IMR-90 (cell line): ENCODE data around the gene ITPKB. TPM values are rescaled to one million over a fixed set of nuclear protein-coding genes. Genes with fewer than 3 reads are reported as not detected.

ENCODE experiments used
- ATAC-seq: fragments of 200-7000 bp; cut with Tn5 transposase; 2 replicates; pipeline ENCODE4 v1.9.1; 2020; ENCODE audit warnings: low read depth, mild to moderate bottlenecking, moderate library complexity
- BruUV-seq: library from RNA; stranded (reverse); fragments of 400-500 nt; replicated peaks from 2 replicates; lab custom pipeline; 2021; lab: Mats Ljungman, UMichigan
- CTCF ChIA-PET: fragments of 300-600 bp; formaldehyde crosslinking; extraction: SDS; loops from one replicate; lab custom pipeline; 2021; ENCODE audit warnings: antibody characterized with exemption; lab: Yijun Ruan, JAX
- POLR2A ChIA-PET: fragments of 300-600 bp; sonication (Branson Sonifier 250); formaldehyde crosslinking; loops from one replicate; lab custom pipeline; 2022; ENCODE audit warnings: antibody characterized with exemption; ENCODE audit not compliant: unreplicated experiment; lab: Charles Lee
- DNase-seq: peaks from one replicate; pipeline ENCODE4 v3.0.0; 2013
- H2AFZ ChIP-seq: replicated peaks from 2 replicates; pipeline ENCODE3; 2013; ENCODE audit warnings: low read length, mild to moderate bottlenecking; ENCODE audit not compliant: poor library complexity
- H2AK5ac ChIP-seq: 2 replicates; pipeline ENCODE4 v1.6.1; 2013; ENCODE audit warnings: low read depth, low read length, inconsistent platforms
- H2AK9ac ChIP-seq: replicated peaks from 2 replicates; pipeline ENCODE3; 2013; ENCODE audit warnings: mild to moderate bottlenecking, low read depth, low read length, moderate library complexity; ENCODE audit not compliant: poor library complexity
- H2BK120ac ChIP-seq: 2 replicates; pipeline ENCODE4 v1.6.1; 2013; ENCODE audit warnings: low read depth, low read length, inconsistent platforms
- H2BK15ac ChIP-seq: 3 replicates; pipeline ENCODE4 v1.6.1; 2013; ENCODE audit warnings: low read depth, low read length, inconsistent platforms
- H2BK20ac ChIP-seq: 2 replicates; pipeline ENCODE4 v1.6.1; 2013; ENCODE audit warnings: low read depth, mild to moderate bottlenecking, inconsistent platforms, low read length, moderate library complexity
- H2BK5ac ChIP-seq: 2 replicates; pipeline ENCODE4 v1.6.1; 2013; ENCODE audit warnings: mild to moderate bottlenecking, low read depth, low read length, inconsistent platforms; ENCODE audit not compliant: poor library complexity, severe bottlenecking
- H3K14ac ChIP-seq: replicated peaks from 2 replicates; pipeline ENCODE4 v1.6.1; 2013; ENCODE audit warnings: low read depth, low read length, inconsistent platforms
- H3K18ac ChIP-seq: 2 replicates; pipeline ENCODE4 v1.6.1; 2013; ENCODE audit warnings: low read depth, low read length, control low read depth
- H3K23ac ChIP-seq: 2 replicates; pipeline ENCODE4 v1.6.1; 2013; ENCODE audit warnings: low read depth, low read length, inconsistent platforms
- H3K27ac ChIP-seq: 2 replicates; pipeline ENCODE4 v1.5.1; 2013; ENCODE audit warnings: mild to moderate bottlenecking, control low read depth, low read length; ENCODE audit not compliant: insufficient read depth
- H3K27me3 ChIP-seq: 2 replicates; pipeline ENCODE4 v1.6.1; 2013; ENCODE audit warnings: low read length; ENCODE audit not compliant: control insufficient read depth, insufficient read depth
- H3K36me3 ChIP-seq: 2 replicates; pipeline ENCODE4 v1.6.1; 2013; ENCODE audit warnings: low read length, mixed read lengths; ENCODE audit not compliant: control insufficient read depth, insufficient read depth
- H3K4ac ChIP-seq: 2 replicates; pipeline ENCODE4 v1.6.1; 2013; ENCODE audit warnings: low read depth, low read length, inconsistent platforms
- H3K4me1 ChIP-seq: 2 replicates; pipeline ENCODE4 v1.6.1; 2013; ENCODE audit warnings: low read length, mixed read lengths; ENCODE audit not compliant: control insufficient read depth, insufficient read depth
- H3K4me2 ChIP-seq: 2 replicates; pipeline ENCODE4 v1.6.1; 2013; ENCODE audit warnings: low read depth, mild to moderate bottlenecking, control low read depth, low read length, moderate library complexity
- H3K4me3 ChIP-seq: 2 replicates; pipeline ENCODE4 v1.5.1; 2013; ENCODE audit warnings: low read depth, mild to moderate bottlenecking, control low read depth, low read length, moderate library complexity; ENCODE audit not compliant: insufficient read depth
- H3K56ac ChIP-seq: 2 replicates; pipeline ENCODE4 v1.6.1; 2013; ENCODE audit warnings: low read length, inconsistent platforms; ENCODE audit not compliant: insufficient read depth; ENCODE audit errors: extremely low read depth
- H3K79me1 ChIP-seq, 2 experiments: 2 replicates each; pipeline ENCODE4 v1.6.1; 2013; ENCODE audit warnings: low read length in 2 of 2, inconsistent platforms in 1 of 2, low read depth in 1 of 2
- H3K9ac ChIP-seq: 2 replicates; pipeline ENCODE4 v1.6.1; 2013; ENCODE audit warnings: low read depth, low read length, control low read depth
- H3K9me1 ChIP-seq: 2 replicates; pipeline ENCODE4 v1.6.1; 2013; ENCODE audit warnings: low read length, inconsistent platforms; ENCODE audit not compliant: insufficient read depth
- H3K9me3 ChIP-seq: 2 replicates; pipeline ENCODE4 v1.6.1; 2013; ENCODE audit warnings: low read length; ENCODE audit not compliant: control insufficient read depth, insufficient read depth
- H4K20me1 ChIP-seq: 2 replicates; pipeline ENCODE4 v1.6.1; 2013; ENCODE audit warnings: low read length, inconsistent platforms; ENCODE audit not compliant: insufficient read depth
- H4K5ac ChIP-seq: 2 replicates; pipeline ENCODE4 v1.6.1; 2013; ENCODE audit warnings: mild to moderate bottlenecking, low read depth, low read length, control low read depth
- H4K8ac ChIP-seq, 2 experiments: 2 replicates each; pipeline ENCODE4 v1.6.1; 2013; ENCODE audit warnings: low read depth in 2 of 2, low read length in 2 of 2, control low read depth in 1 of 2, inconsistent platforms in 1 of 2
- H4K91ac ChIP-seq: 2 replicates; pipeline ENCODE4 v1.6.1; 2013; ENCODE audit warnings: low read depth, low read length, inconsistent platforms; ENCODE audit not compliant: insufficient read depth
- BHLHE40 ChIP-seq: fragments of 150-350 bp; IDR thresholded peaks from 2 replicates; pipeline ENCODE4 v1.6.1; 2016; ENCODE audit warnings: mild to moderate bottlenecking, low read depth, low read length
- CHD1 ChIP-seq: IDR thresholded peaks from 2 replicates; pipeline ENCODE4 v1.6.1; 2012; ENCODE audit warnings: low read depth, low read length, improper control_type of control experiment
- MAZ ChIP-seq: IDR thresholded peaks from 2 replicates; pipeline ENCODE4 v1.6.1; 2012; ENCODE audit warnings: low read depth, mild to moderate bottlenecking, low read length, improper control_type of control experiment, moderate library complexity, borderline replicate concordance
- RFX5 ChIP-seq: IDR thresholded peaks from 2 replicates; pipeline ENCODE4 v1.8.0; 2012; ENCODE audit warnings: low read depth, mild to moderate bottlenecking, low read length, moderate library complexity
- WGBS, 2 experiments: methylation state at CpG; one replicate each; pipeline versions ENCODE4 v1.1.5 to v1.1.7; 2013; ENCODE audit warnings: missing lambda C conversion rate in 2 of 2; ENCODE audit not compliant: insufficient read length in 1 of 2; ENCODE audit errors: extremely low coverage in 2 of 2; 5-methylcytosine and 5-hydroxymethylcytosine counted together
- dilution Hi-C: fragments of 300-500 bp; cut with HindIII; formaldehyde crosslinking; loops from one replicate; pipeline ENCODE4 v1.14.3; 2018; ENCODE audit warnings: low sequenced_read_pairs; ENCODE audit not compliant: unreplicated experiment
- in situ Hi-C: fragments of 300-500 bp; cut with MboI; formaldehyde crosslinking; loops from 3 replicates; pipeline ENCODE4 v1.14.3; 2019; ENCODE audit warnings: low sequenced_read_pairs, inconsistent platforms, mixed read lengths
- intact Hi-C: fragments of 100-400 bp; cut with micrococcal nuclease; formaldehyde crosslinking; loops from 2 replicates; pipeline ENCODE4 v1.10.0; 2022
- polyA plus RNA-seq, 3 experiments: library from polyadenylated mRNA; depleted of rRNA; stranded (reverse); fragments of >200 nt; gene quantifications; 2 replicates each; pipeline ENCODE4 v1.2.3, GENCODE V29; 2012; ENCODE audit warnings: low replicate concordance in 1 of 3
- total RNA-seq: library from RNA; depleted of rRNA; stranded (reverse); fragments of >200 nt; gene quantifications from 2 replicates; pipeline ENCODE4 v1.2.3, GENCODE V29; 2012

Gene ITPKB
- total and polyA plus RNA-seq, 2 of the 4 experiments (the other 2 are of a cell fraction), result 0.72 to 1.4 TPM

GRCh38 chr1:226723657-226724532 lies 15.2 kb downstream of the ITPKB start:
- no peaks in the 10 kb centered on the region for H3K36me3 ChIP-seq
- no peak overlapping the region for H3K4ac ChIP-seq
- no peak overlapping the region for H3K14ac ChIP-seq
- TF ChIP-seq CHD1, result no peak
- TF ChIP-seq RFX5, result no peak
- TF ChIP-seq MAZ, result no peak
- TF ChIP-seq BHLHE40, result no peak
- no peak overlapping the region for H3K4me3 ChIP-seq
- H2BK120ac ChIP-seq, result no peak overlapping the region
- peaks cover 8% of the 10 kb centered on the region; the same call in 1 of the 2 replicates for H3K9me1 ChIP-seq
- H3K27me3 ChIP-seq, result no peaks in the 10 kb centered on the region
- ATAC-seq (peak; percentile 89), DNase-seq (peak; percentile 73)
- WGBS, 2 experiments, result 17% methylated on average over 1 of the region's 13 CpGs; no CpG with 5 or more reads in 1 of the 2 experiments
- POLR2A ChIA-PET, result no interaction called here
- peak overlapping the region; percentile 15; the same call in 1 of the 2 replicates for H4K5ac ChIP-seq
- in situ Hi-C loops (no loop called here), intact Hi-C loops (no loop called here), dilution Hi-C loops (no loop called here)
- peak overlapping the region; percentile 35; the same call in 1 of the 2 replicates for H3K27ac ChIP-seq
- BruUV-seq, result no TSS peak
- H2BK15ac ChIP-seq, result no peak overlapping the region
- no peaks in the 10 kb centered on the region for H4K20me1 ChIP-seq
- no peak overlapping the region for H2AK5ac ChIP-seq
- peak overlapping the region; percentile 31; the same call in 1 of the 2 replicates for H3K18ac ChIP-seq
- no peak overlapping the region for H2AK9ac ChIP-seq
- no peak overlapping the region for H3K9ac ChIP-seq
- CTCF ChIA-PET, result interaction anchor here (0.5 to 0.7 kb wide), 2 partner anchors 39 to 99 kb away, joined by 3 read pairs; no protein-coding TSS in a partner anchor
- H2AFZ ChIP-seq, result no peak overlapping the region
- H4K8ac ChIP-seq, result peak overlapping the region in 1 of 2 experiments; percentile 25; a peak in 2 of 4 replicates
- no peak overlapping the region for H2BK5ac ChIP-seq
- no peaks in the 10 kb centered on the region for H3K9me3 ChIP-seq
- H2BK20ac ChIP-seq, result peak overlapping the region; percentile 29; the same call in 1 of the 2 replicates
- no peak overlapping the region for H3K23ac ChIP-seq
- H4K91ac ChIP-seq, result no peak overlapping the region; the same call in 1 of the 2 replicates
- H3K4me2 ChIP-seq, result peak overlapping the region; percentile 65; the same call in 1 of the 2 replicates
- H3K56ac ChIP-seq, result no peak overlapping the region
- H3K4me1 ChIP-seq, result peaks cover 9% of the 10 kb centered on the region; the same call in 1 of the 2 replicates
- no peaks in the 10 kb centered on the region for H3K79me1 ChIP-seq
